Measurements from ENCODE around the gene PMPCB. TPM values are rescaled to one million over a fixed set of nuclear protein-coding genes. Genes with fewer than 3 reads are reported as not detected.
A peak's percentile ranks its signal among the peaks of the same experiment; 100 is the strongest.
"Not testable (repeated sequence)": the region's sequence is repeated elsewhere in the genome, so short reads cannot be mapped to it uniquely, and the experiment has no call there.

The PMPCB gene, protein sequence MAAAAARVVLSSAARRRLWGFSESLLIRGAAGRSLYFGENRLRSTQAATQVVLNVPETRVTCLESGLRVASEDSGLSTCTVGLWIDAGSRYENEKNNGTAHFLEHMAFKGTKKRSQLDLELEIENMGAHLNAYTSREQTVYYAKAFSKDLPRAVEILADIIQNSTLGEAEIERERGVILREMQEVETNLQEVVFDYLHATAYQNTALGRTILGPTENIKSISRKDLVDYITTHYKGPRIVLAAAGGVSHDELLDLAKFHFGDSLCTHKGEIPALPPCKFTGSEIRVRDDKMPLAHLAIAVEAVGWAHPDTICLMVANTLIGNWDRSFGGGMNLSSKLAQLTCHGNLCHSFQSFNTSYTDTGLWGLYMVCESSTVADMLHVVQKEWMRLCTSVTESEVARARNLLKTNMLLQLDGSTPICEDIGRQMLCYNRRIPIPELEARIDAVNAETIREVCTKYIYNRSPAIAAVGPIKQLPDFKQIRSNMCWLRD
- total RNA-seq: 70.6 TPM

- DNase-seq (ENCODE audit: low read depth in 2 of 3, low spot score in 2 of 3): peak; percentile 91 to 96 (median 91)
Observed at GRCh38 chr7:103296901-103297836, at the start of gene PMPCB. TSS of gene PMPCB (plus strand) at chr7:103297435. CDS start at chr7:103297460, 25 bp downstream.

DNA sequence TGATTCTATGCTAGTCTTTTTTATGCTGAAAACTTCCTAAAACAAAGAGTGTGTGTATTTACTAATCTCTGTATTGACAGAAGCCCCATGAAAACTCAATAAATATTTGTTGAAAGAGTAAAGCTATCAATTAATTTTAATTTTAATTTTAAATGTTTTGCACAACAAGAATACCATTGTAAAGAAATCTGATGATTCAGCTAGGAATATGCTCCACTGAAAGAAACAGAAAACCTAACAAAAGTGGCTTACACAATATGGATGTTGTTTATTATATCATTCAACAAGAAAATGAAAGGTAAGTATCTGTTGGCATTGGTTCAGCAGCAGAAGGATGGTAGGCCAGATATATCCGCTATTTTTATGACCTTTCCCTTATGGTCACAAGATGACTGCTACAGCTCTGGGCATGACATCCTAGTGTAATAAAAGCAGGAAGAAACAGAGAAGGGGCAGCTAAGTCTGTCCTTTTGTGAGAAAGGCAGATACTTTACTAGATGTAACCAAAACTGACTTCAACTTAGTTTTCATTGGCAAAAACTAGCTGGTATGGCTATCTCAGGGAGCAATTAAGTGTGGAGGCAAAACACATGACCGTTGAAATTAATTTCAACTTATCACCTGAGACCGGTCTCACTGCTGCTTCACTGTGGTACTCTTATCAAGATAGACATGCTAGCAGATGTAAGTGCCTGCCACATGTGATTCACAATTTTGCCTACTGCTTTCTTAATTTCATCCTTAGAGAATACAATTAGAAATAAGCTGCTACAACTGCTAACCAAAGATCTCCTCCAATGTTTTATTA is 43.3 kb upstream of the PMPCB start:
- peak in 1 of 3 donors; percentile 3 for DNase-seq (ENCODE audit: low read depth in 2 of 3, low spot score in 2 of 3)

GRCh38 chr7:103264054-103264453 is 33.2 kb upstream of the PMPCB start:
- not testable (repeated sequence) for DNase-seq (ENCODE audit: low read depth in 2 of 3, low spot score in 2 of 3)

DNA sequence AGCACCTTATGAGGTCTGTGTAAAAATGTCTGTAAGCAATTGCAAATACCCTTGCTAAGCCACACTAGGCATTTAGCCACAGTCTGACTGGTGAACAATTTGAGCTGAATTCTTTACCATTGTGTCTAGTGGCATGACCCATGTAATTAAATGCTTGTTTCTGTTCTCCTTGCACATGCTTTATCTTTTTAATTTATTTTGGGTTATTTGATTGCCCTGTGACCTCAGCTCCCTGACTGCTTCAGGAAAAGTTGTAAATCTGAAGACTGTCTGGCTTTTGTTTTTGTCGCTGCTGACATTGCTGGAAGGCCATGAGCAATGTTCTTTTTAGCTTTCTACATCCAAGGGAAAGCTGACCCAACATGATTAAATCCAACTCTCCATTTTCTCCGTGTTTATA is 31.0 kb upstream of the PMPCB start:
- DNase-seq (ENCODE audit: low read depth in 2 of 3, low spot score in 2 of 3): not testable (repeated sequence)

DNA sequence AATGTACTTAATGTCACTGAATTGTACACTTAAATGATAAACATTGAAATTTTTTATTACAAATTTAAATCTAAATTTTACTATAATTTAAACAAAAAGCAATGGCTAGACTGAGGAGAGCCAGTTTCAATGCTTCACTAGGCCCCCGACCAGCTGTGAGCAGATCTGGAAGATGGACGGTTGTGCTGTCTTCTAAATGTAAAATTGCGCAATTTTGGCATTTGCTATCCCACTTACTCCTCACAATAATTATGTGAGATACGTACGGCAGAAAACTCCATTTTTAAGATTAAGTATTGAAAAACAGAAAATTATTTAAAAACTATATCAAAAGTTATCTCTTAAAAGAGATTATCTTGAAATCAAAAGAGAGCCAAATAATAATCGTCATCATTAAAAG is 23.9 kb upstream of the PMPCB start:
- DNase-seq (ENCODE audit: low read depth in 2 of 3, low spot score in 2 of 3): not testable (repeated sequence)

DNA sequence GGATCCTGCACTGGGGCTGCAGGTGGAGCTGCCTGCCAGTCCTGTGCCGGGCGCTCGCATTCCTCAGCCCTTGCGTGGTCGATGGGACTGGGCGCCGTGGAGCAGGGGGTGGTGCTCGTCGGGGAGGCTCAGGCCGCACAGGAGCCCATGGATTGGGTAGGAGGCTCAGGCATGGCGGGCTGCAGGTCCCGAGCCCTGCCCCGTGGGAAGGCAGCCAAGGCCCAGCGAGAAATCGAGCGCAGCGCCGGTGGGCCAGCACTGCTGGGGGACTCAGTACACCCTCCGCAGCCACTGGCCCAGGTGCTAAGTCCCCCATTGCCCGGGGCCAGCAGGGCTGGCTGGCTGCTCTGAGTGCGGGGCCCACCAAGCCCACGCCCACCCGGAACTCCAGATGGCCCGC is 22.4 kb upstream of the PMPCB start:
- not testable (repeated sequence) for DNase-seq (ENCODE audit: low read depth in 2 of 3, low spot score in 2 of 3)

DNA sequence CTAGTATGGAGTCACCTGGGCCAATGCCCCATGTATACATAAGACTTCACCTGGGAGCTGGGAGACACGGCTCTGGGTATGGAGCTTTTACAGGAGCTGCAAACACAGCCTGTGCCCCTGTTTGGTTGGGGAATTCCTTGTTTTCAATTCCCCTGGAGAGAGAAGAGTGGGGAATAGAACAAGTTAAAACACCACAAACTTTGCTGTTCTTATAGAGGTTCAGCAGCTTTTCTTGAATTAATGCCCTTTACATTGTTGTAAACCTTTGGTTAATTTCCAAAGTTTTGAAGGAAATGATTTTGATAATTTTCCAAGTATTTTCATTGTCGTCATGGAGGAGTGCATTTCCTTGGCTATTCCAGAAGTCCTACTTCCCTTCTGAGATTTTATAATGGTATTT is 19.0 kb upstream of the PMPCB start:
- DNase-seq (ENCODE audit: low read depth in 2 of 3, low spot score in 2 of 3): not testable (repeated sequence)

GRCh38 chr7:103279636-103279962 is 17.6 kb upstream of the PMPCB start:
- DNase-seq (ENCODE audit: low read depth in 2 of 3, low spot score in 2 of 3): peak in 1 of 3 donors; percentile 15

- peak; percentile 68 to 81 (median 77) for DNase-seq (ENCODE audit: low read depth in 2 of 3, low spot score in 2 of 3)
Observed at GRCh38 chr7:103279963-103280802, 17.1 kb upstream of the PMPCB start.

GRCh38 chr7:103280803-103281155 is 16.5 kb upstream of the PMPCB start:
- not testable (repeated sequence) for DNase-seq (ENCODE audit: low read depth in 2 of 3, low spot score in 2 of 3)

DNA sequence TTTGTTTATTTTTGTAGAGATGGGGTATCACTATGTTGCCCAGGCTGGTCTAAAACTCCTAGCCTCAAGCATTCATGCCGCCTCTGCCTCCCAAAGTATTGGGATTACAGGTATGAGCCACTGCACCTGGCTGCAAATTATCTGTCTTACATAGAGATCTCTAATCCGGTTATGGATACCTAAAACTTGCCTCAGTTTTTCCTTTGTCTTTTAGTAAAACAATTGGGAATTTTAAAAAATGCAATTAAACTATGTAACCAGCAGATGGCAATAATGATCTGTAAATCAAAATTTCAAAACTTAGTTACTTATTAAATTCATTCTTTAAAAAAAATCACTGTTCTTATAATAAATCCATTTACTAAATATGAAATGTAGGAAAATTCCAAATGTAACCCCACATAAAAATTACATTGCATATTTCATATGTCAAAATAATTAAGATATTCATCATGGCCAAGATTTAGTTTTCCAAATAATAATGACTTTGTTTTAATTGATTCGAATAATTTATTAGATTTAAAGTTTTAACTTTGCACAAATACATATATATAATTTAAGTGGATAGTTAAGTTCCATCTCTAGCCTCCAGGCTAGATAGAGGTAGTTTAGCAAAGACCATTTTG is 14.3 kb upstream of the PMPCB start:
- not testable (repeated sequence) for DNase-seq (ENCODE audit: low read depth in 2 of 3, low spot score in 2 of 3)

DNA sequence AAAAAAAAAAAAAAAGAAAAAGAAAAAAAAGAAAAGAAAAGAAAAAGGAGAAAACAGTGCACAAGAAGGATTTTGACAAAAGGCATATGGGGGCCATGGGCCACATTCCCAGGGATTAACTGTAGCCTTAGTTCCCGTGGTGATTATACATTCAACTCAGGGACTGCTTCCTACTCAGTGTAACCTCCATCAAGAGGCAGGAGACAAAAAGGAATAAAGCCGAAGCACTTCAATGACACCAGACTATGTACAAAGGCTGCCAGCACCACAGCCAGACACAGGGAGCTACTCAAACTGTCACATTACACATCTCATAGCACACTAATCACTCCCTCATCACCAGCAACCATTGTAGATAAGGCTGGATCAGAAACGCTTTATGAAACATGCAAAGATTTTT is 5.1 kb upstream of the PMPCB start:
- DNase-seq (ENCODE audit: low read depth in 2 of 3, low spot score in 2 of 3): no peak

GRCh38 chr7:103293526-103293925 is 3.7 kb upstream of the PMPCB start:
- no peak for DNase-seq (ENCODE audit: low read depth in 2 of 3, low spot score in 2 of 3)

- no peak for DNase-seq (ENCODE audit: low read depth in 2 of 3, low spot score in 2 of 3)
Observed at GRCh38 chr7:103297837-103298179, 573 bp downstream of the PMPCB start.

- DNase-seq (ENCODE audit: low read depth in 2 of 3, low spot score in 2 of 3): no peak
Observed at GRCh38 chr7:103299660-103300059, 2.4 kb downstream of the PMPCB start.

DNA sequence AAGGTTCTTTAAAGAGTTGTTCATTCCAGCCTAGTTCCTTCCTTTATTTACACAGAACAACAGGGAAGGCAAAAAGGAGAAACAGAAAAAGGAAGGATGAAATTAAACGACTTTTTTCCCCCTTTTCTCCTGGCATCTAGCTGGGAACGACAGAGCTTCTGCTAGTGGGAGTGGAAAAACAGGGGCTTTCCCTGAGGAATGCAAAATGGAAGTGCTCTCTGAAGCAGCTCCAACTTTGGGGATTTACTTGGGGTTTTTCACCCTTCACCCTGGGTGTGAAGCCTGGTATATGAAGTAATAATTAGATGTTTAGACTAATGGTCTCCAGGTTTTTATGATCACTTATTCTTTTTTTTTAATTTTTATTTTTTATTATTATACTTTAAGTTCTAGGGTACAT is 4.2 kb downstream of the PMPCB start:
- DNase-seq (ENCODE audit: low read depth in 2 of 3, low spot score in 2 of 3): no peak

DNA sequence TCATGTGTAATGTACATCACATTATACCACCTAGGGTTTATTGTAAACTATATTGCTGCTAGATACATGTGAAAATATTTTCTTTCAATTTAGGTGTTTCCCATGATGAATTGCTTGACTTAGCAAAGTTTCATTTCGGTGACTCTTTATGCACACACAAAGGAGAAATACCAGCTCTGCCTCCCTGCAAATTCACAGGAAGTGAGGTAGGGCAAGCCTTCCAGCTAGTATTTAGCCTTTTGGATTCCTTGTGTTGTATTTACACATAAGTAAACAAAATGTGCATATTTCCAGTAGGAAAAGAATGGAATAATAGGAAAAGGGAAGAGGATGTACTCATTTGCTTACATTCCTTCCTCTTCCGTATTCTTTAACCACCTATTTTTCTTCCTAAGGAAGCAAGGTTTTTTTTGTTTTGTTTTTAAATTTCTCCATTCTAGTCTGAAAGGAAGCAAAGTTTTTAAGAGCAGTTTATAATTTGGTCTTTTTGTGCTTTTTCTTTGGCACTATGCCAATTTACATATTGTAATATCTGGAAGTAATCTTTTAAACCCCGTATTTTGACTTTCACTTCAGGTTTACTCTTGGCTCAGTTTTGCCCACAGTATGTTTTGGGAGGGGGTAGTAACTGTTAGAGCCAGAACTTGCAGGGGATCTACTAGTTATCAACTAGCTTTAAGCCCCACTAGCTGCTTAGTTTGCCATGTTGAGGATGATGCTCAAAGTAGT is 10.4 kb downstream of the PMPCB start:
- no peak for DNase-seq (ENCODE audit: low read depth in 2 of 3, low spot score in 2 of 3)

DNA sequence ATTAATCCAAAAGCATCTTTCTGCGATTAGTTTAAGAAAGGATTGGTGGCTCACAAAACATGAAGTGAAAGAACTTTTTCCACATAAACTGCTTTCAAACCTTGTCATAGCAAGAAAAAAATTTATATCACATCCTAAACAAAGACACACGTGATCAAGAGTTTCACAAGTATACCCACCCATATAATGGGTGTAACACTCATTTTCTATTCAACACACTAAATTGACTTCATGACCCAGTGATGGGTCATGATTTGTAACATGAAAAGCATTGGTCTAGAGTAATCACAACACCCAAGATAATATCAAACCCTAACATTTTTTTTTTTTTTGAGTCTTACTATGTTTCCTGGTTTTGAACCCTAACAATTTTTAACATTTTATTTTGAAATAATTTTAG is 17.6 kb downstream of the PMPCB start:
- no peak for DNase-seq (ENCODE audit: low read depth in 2 of 3, low spot score in 2 of 3)

Measured in hematopoietic multipotent progenitor cell (in vitro differentiated cells).